SK-N-SH (cell line): ENCODE data around the gene PRR36.

Experiments
- FOXM1 ChIP-seq: IDR thresholded peaks from 2 replicates; pipeline ENCODE4 v1.4.0; 2012; ENCODE audit warnings: low read depth, mild to moderate bottlenecking
- RCOR1 ChIP-seq: fragments of 150-350 bp; IDR thresholded peaks from 2 replicates; pipeline ENCODE4 v1.6.1; 2017; ENCODE audit warnings: antibody characterized with exemption, low read length

- TF ChIP-seq FOXM1 (no peak), RCOR1 (no peak)
These were observed 34.7 kb downstream of the PRR36 start for GRCh38 chr19:7839476-7839875.
